Kidney (tissue), 14 donors: Measurements from ENCODE around the gene TMEM45B. TPM values are rescaled to one million over a fixed set of nuclear protein-coding genes. Genes with fewer than 3 reads are reported as not detected.

Source experiments
- DNase-seq, 5 donors: peaks; one replicate each; pipeline ENCODE4 v3.0.0-alpha.2; 2013 to 2020
- FAIRE-seq: peaks from 2 replicates; lab custom pipeline; 2012; peaks lifted over from hg19 to GRCh38; lab: Jason Lieb, UNC
- H3K27ac ChIP-seq, 2 donors: one replicate each; pipeline ENCODE4 v1.7.0; 2013; ENCODE audit warnings: low read depth in 2 of 2, low read length in 2 of 2, inconsistent platforms in 1 of 2
- H3K27me3 ChIP-seq: one replicate; pipeline ENCODE4 v1.7.1; 2013; ENCODE audit warnings: low read length, inconsistent platforms; ENCODE audit not compliant: control insufficient read depth, insufficient read depth
- H3K36me3 ChIP-seq, 3 donors: one replicate each; pipeline versions ENCODE4 v1.7.0 to v1.7.1; 2013; ENCODE audit warnings: low read length in 3 of 3, control low read depth in 1 of 3, inconsistent platforms in 1 of 3; ENCODE audit not compliant: insufficient read depth in 3 of 3, control insufficient read depth in 2 of 3
- H3K4me1 ChIP-seq, 3 donors: one replicate each; pipeline versions ENCODE4 v1.7.0 to v1.7.1; 2013; ENCODE audit warnings: low read length in 3 of 3, inconsistent platforms in 1 of 3, low read depth in 1 of 3; ENCODE audit not compliant: control insufficient read depth in 2 of 3, insufficient read depth in 2 of 3
- H3K4me3 ChIP-seq, 3 donors: one replicate each; pipeline versions ENCODE4 v1.7.0 to v1.8.1; 2013; ENCODE audit warnings: low read length in 3 of 3, control low read depth in 1 of 3, inconsistent platforms in 1 of 3
- H3K9ac ChIP-seq, 3 donors: one replicate each; pipeline versions ENCODE4 v1.7.0 to v1.7.1; 2013; ENCODE audit warnings: low read length in 3 of 3, control low read depth in 1 of 3, inconsistent platforms in 1 of 3
- H3K9me3 ChIP-seq, 3 donors: one replicate each; pipeline versions ENCODE4 v1.7.0 to v1.7.1; 2013; ENCODE audit warnings: low read length in 3 of 3, control low read depth in 1 of 3, inconsistent platforms in 1 of 3; ENCODE audit not compliant: control insufficient read depth in 2 of 3, insufficient read depth in 1 of 3
- CTCF ChIP-seq: IDR thresholded peaks from 3 replicates; pipeline ENCODE4 v1.5.1; 2012; ENCODE audit warnings: mild to moderate bottlenecking, moderate library complexity, borderline replicate concordance; ENCODE audit not compliant: insufficient read depth; ENCODE audit errors: extremely low read depth
- intact Hi-C: fragments of 100-400 bp; cut with DNase I; formaldehyde crosslinking; loops from one replicate; pipeline ENCODE4 v1.11.1; 2022
- polyA plus RNA-seq: library from polyadenylated mRNA; stranded (reverse); fragments of 350-450 nt; fragmentation: Illumina TruSeq; extraction: RNeasy Lipid Tissue Mini Kit (QIAGEN cat#74804); gene quantifications from one replicate; pipeline ENCODE4 v1.2.3, GENCODE V29; 2014; ENCODE audit warnings: low read depth, low replicate concordance; ENCODE audit not compliant: insufficient read depth
- total RNA-seq: library from RNA; stranded (reverse); fragmentation: NEBNext Ultra II Directional; extraction: Animal tissue kit (Norgen Biotek cat#: 25700); gene quantifications from one replicate; pipeline ENCODE4 v1.2.1, GENCODE V29; 2021
- donor health status: control.
- donor health status: control.
- donor health status: control.
- donor health status: control.
- donor health status: control.
- donor health status: DM: yes; HTN: yes; CAD: no.
- donor health status: Normal renal cell carcinoma (clear cell type).

Gene TMEM45B
- total and polyA plus RNA-seq, 2 donors from 2014 or later: 17.7 to 37.5 TPM

- H3K9ac ChIP-seq: peak within 1 kb of the TSS; percentile 44 to 77 (median 76)
- peak within 1 kb of the TSS; percentile 70 to 97 (median 90) for H3K4me3 ChIP-seq
- H3K4me1 ChIP-seq: peaks cover 0 to 10% (median 9%) of the 10 kb centered on the region in 3 donors
- peak within 1 kb of the TSS; percentile 51 to 56 for H3K27ac ChIP-seq
- TF ChIP-seq CTCF: no peak
- intact Hi-C loops: no loop called here
- peak; percentile 91 to 95 (median 94) for DNase-seq
- H3K27me3 ChIP-seq: no peaks in the 10 kb centered on the region
- peaks cover 5 to 17% (median 7%) of the 10 kb centered on the region in 3 donors for H3K36me3 ChIP-seq
- FAIRE-seq: no peak
- H3K9me3 ChIP-seq: no peaks in the 10 kb centered on the region
These were observed 79.7 kb downstream of the TMEM45B start, which contains the start of gene NFRKB for GRCh38 chr11:129895126-129896041. NFRKB (minus strand) TSS chr11:129895578; CDS start chr11:129892849, 2,729 bp downstream.

GRCh38 chr11:129896062-129896461 lies 80.4 kb downstream of the TMEM45B start:
- FAIRE-seq: no peak
- intact Hi-C loops: no loop called here
- Histone ChIP-seq H3K27me3 (no peaks in the 10 kb centered on the region), H3K9ac (peak overlapping the region; percentile 44 to 76 (median 74)), H3K27ac (peak overlapping the region in 1 of 2 donors; percentile 41), H3K4me1 (peaks cover 0 to 10% (median 9%) of the 10 kb centered on the region in 3 donors), H3K36me3 (peaks cover 4 to 14% (median 5%) of the 10 kb centered on the region in 3 donors), H3K9me3 (no peaks in the 10 kb centered on the region), H3K4me3 (peak overlapping the region; percentile 70 to 97 (median 90))
- no peak for TF ChIP-seq CTCF
- peak in 1 of 5 donors; percentile 14 for DNase-seq

- H3K36me3 ChIP-seq: peaks cover 2 to 15% (median 7%) of the 10 kb centered on the region in 3 donors
- no peaks in the 10 kb centered on the region for H3K4me1 ChIP-seq
- intact Hi-C loops: no loop called here
- DNase-seq: no peak
- no peak overlapping the region for H3K9ac ChIP-seq
- H3K9me3 ChIP-seq: no peaks in the 10 kb centered on the region
- no peaks in the 10 kb centered on the region for H3K27me3 ChIP-seq
- no peak overlapping the region for H3K27ac ChIP-seq
- no peak for FAIRE-seq
- no peak for TF ChIP-seq CTCF
- H3K4me3 ChIP-seq: no peak overlapping the region
These were observed 89.8 kb downstream of the TMEM45B start for GRCh38 chr11:129905402-129905801.

Other genes with a start within 250 kb of the TMEM45B start
- gene NFRKB, start 79.7 kb downstream of the TMEM45B start, total RNA-seq: 25.2 TPM
- 7.0 TPM for gene NFRKB, start 79.7 kb downstream of the TMEM45B start, polyA plus RNA-seq
- 8.0 TPM for gene PRDM10, start 187.0 kb downstream of the TMEM45B start, total RNA-seq
- gene PRDM10, start 187.0 kb downstream of the TMEM45B start, polyA plus RNA-seq: 1.5 TPM